ENCODE results near the gene LCP2. TPM values are rescaled to one million over a fixed set of nuclear protein-coding genes. Genes with fewer than 3 reads are reported as not detected.

LCP2 gene
- total RNA-seq, 1 experiment from 2014 or later, result not detected

DNA sequence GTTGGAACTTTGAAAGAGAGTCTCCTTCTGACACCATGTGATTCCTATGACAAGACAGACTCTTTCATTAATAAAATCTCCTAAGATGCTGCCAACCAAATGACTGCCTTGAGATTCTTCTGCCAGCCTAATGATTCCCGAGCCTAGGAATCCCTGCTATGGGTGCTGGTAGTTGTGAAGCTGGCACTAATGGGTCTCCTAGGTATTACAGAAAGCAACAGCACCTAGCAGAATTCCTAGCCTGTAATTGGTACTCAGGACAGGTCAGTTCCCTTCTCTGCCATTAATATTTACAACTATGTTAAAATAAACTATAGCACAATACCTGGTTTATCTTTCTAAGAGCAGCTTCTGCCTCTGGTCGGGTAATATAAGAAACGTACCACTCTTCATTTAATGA is 45.5 kb downstream of the LCP2 start:
- Mint-ChIP-seq H3K9me3 (no peaks in the 10 kb centered on the region), H3K36me3 (ENCODE audit: insufficient read depth in 1 of 3, low read depth in 3 of 3) (no peaks in the 10 kb centered on the region), H3K27ac (peak overlapping the region in 2 of 3 experiments; percentile 36 to 49; a peak in 2 of 7 replicates), H3K4me3 (no peak overlapping the region), H3K4me1 (peaks cover 58 to 77% of the 10 kb centered on the region in 2 experiments), H3K27me3 (ENCODE audit: low read depth) (peaks cover 2% of the 10 kb centered on the region; the same call in 1 of the 2 replicates)
- no peak overlapping the region for H3K9ac ChIP-seq (ENCODE audit: extremely low read depth, insufficient read length, low read length)
- peaks cover 8% of the 10 kb centered on the region; the same call in 1 of the 2 replicates for H3K4me1 ChIP-seq (ENCODE audit: insufficient read depth, low read length)
- TF ChIP-seq, protein P1, sequence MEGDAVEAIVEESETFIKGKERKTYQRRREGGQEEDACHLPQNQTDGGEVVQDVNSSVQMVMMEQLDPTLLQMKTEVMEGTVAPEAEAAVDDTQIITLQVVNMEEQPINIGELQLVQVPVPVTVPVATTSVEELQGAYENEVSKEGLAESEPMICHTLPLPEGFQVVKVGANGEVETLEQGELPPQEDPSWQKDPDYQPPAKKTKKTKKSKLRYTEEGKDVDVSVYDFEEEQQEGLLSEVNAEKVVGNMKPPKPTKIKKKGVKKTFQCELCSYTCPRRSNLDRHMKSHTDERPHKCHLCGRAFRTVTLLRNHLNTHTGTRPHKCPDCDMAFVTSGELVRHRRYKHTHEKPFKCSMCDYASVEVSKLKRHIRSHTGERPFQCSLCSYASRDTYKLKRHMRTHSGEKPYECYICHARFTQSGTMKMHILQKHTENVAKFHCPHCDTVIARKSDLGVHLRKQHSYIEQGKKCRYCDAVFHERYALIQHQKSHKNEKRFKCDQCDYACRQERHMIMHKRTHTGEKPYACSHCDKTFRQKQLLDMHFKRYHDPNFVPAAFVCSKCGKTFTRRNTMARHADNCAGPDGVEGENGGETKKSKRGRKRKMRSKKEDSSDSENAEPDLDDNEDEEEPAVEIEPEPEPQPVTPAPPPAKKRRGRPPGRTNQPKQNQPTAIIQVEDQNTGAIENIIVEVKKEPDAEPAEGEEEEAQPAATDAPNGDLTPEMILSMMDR (conservative IDR thresholded peaks at IDR 0.05), result no peak
- no peak overlapping the region for H2BK12ac ChIP-seq (ENCODE audit: insufficient read length, low read depth, low read length)
- no peak overlapping the region for H3K4ac ChIP-seq (ENCODE audit: low read depth, low read length)
- WGBS (ENCODE audit: extremely low coverage, insufficient read length, low lambda C conversion rate), result no CpG with 5 or more reads among the region's 3 CpGs
- no peak overlapping the region for H2BK5ac ChIP-seq (ENCODE audit: insufficient read length, low read length)
- no peak overlapping the region for H3K14ac ChIP-seq (ENCODE audit: insufficient read depth, low read length)
- no peak overlapping the region for H4K5ac ChIP-seq (ENCODE audit: insufficient read length, low read depth, low read length)
- no peak overlapping the region for H3K23ac ChIP-seq (ENCODE audit: insufficient read length, low read depth, low read length)
- no peaks in the 10 kb centered on the region for H3K9me3 ChIP-seq (ENCODE audit: control insufficient read depth, low read depth, low read length)
- H4K20me1 ChIP-seq (ENCODE audit: control insufficient read depth, insufficient read depth, insufficient read length), result no peaks in the 10 kb centered on the region
- H3K79me2 ChIP-seq (ENCODE audit: insufficient read depth, low read length), result no peaks in the 10 kb centered on the region
- no peak overlapping the region for H3K27ac ChIP-seq (ENCODE audit: insufficient read length, low read depth, low read length)
- no peak overlapping the region for H2AFZ ChIP-seq (ENCODE audit: low read length)
- H3T11ph ChIP-seq (ENCODE audit: low read length), result no peak overlapping the region
- H2BK15ac ChIP-seq (ENCODE audit: low read depth, low read length), result no peak overlapping the region
- no peak overlapping the region for H2BK120ac ChIP-seq (ENCODE audit: low read depth, low read length, poor library complexity, severe bottlenecking)
- no peak for DNase-seq
- no peaks in the 10 kb centered on the region for H3K23me2 ChIP-seq (ENCODE audit: insufficient read length, low read depth, low read length, poor library complexity, severe bottlenecking)
- H3K4me2 ChIP-seq (ENCODE audit: insufficient read depth, insufficient read length, low read length), result no peak overlapping the region
- no peaks in the 10 kb centered on the region for H3K79me1 ChIP-seq (ENCODE audit: insufficient read depth, low read depth, low read length, poor library complexity, severe bottlenecking)
- no peak overlapping the region for H2AK5ac ChIP-seq (ENCODE audit: insufficient read length, low read length)
- H4K91ac ChIP-seq (ENCODE audit: insufficient read length, low read depth, low read length), result no peak overlapping the region
- H4K8ac ChIP-seq (replicated peaks; ENCODE audit: insufficient read length, low read depth, low read length), result no peak overlapping the region
- H3K56ac ChIP-seq (ENCODE audit: insufficient read length, low read depth, low read length), result no peak overlapping the region
- H3K18ac ChIP-seq (ENCODE audit: insufficient read length, low read depth, low read length), result no peak overlapping the region
- no peak overlapping the region for H2BK20ac ChIP-seq (ENCODE audit: low read depth, low read length, poor library complexity, severe bottlenecking)
- no peaks in the 10 kb centered on the region for H3K27me3 ChIP-seq (ENCODE audit: insufficient read depth, low read length)

All from H9 (cell line).